DMS 273 treated with DMSO at 0.1 percent for 48 hours (cell line): ENCODE data around the gene COL26A1.
A peak's percentile ranks its signal among the peaks of the same experiment; 100 is the strongest.
"Not testable (repeated sequence)": the region's sequence is repeated elsewhere in the genome, so short reads cannot be mapped to it uniquely, and the experiment has no call there.

Experiments used
- DNase-seq: peaks from one replicate; lab custom pipeline; 2025; lab: John Stamatoyannopoulos, UW

COL26A1 gene

DNA sequence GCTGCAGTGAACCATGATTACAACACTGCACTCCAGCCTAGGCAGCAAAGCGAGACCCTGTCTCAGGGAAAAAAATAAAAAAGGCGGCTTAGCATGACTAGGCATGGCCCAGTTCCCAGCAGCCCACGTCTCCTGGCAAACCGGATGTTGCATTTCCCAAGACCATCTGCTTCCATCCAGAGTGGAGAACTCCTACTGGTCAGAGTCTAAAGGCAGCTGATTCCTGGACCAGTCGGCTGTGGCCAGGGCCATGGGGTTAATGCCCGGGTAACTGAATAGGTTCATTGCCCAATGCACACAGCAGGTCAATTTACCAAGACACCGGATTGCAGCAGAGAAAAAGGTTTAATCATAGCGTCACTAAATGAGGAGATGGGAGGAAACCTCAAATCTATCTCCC lies 133.3 kb downstream of the COL26A1 start:
- DNase-seq, result no peak

DNA sequence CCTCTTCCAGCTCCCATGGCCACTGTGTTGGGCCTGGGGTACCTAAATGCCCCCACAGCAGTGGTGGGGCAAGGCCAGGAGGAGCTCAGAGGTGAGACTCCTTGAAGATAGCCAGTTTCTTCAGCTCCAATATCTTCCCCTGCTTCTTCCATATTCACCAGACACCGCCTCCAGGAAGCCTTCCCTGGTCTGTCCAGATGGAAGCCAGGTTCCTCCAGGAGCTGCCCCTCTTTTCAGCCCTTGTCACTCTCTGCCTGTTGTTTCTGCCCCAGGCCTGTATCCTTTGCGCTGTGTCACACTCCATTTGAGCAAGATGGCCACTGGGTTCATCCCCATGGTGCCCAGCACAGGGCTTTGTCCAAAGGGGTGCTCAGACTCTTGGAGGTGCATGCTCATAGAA lies 138.7 kb downstream of the COL26A1 start:
- DNase-seq, result no peak

DNA sequence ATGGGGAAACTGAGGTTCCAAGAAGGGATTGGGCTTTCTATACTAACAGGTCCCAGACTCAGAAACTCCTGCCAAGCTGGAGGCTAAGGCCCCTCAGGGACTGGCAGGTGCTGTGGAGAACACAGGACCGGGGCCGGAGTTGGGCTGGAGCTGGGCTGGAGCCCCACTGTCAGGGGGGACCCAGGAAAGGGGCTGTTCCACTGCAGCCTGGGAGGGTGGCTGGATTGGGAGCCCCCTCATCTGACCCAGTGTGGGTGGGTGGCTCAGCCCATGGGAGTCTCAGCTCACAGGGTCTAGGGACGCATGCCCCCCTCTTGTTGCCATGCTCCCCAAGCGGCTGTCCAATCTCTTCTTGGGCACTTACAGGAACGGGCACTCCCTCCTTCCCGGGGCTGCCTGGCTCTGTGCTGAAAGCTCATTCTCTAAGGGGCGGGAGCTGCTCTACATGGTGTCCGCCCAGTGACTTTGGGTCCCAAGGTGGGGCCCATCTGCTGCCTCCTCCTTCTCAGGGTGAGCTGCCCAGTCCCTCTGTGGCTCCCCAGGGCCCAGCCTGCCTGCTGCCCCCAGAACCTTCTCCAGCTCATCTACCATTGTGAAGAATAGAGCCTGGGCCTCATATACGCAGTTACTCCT lies 139.9 kb downstream of the COL26A1 start:
- no peak for DNase-seq

DNA sequence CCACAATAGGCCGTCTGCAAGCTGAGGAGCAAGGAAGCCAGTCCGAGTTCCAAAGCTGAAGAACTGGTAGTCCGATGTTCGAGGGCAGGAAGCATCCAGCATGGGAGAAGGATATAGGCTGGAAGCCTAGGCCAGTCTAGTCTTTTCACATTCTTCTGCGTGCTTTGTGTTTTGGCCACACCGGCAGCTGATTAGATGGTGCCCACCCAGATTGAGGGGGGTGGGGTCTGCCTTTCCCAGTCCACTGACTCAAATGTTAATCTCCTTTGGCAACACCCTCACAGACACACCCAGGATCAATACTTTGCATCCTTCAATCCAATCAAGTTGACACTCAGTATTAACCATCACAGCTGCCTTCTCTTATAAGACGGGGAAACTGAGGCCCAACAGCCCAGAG lies 142.8 kb downstream of the COL26A1 start:
- DNase-seq, result not testable (repeated sequence)

DNA sequence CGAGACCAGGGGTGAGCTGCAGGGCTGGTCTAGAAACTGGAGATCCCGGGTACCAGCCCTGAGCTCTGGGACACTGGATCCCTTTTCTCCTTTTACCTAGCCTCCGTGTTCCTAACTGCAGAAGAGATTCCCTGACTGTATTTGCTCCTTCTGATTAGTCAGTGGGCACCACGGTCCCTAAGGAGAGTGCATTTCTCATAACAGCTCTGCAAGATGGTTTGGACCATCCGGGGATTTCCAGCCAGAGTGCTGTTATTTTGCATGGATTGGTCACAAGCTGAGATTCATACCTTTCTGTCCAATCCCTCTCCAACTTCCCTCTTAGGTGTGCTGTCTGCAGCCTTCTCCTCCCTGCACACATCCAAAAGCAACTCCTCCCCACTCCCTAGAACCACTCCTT lies 143.9 kb downstream of the COL26A1 start:
- DNase-seq, result no peak

DNA sequence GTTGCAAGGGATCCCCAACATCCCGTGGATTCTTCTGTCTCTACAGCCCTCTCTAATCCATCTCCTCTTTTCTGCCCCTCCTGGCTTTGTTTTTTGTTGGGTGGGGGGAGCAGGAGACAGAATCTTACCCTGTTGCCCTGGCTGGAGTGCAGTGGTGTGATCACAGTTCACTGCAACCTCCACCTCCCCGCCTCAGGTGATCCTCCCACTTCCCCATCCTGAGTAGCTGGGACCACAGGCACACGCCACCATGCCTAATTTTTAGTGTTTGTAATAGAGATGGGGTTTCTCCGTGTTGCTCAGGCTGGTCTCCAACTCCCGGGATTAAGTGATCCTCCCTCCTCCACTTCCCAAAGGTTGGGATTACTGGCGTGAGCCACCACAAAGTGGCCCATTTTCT lies 144.7 kb downstream of the COL26A1 start:
- DNase-seq, result no peak

DNA sequence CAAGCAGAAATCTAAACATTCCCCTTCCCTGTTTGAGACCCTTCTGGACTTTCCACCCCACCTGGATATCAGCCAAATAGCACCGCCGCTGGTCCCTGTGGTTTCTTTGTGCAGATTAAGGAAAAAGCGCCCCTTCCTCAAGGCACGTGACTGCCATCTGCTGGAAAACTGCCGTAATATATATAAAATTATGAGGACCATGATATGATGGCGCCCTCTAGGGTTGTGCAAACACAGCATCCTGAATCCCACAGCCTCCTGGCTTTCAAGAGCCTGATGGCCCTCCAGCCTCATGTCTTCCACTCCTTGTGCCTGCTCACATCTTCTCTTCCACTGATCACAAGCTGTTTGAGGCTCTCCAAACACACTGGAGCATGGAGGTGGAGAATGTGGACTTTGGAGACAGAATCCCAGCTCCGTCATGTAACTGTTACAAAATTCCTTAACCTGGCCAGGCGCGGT lies 145.1 kb downstream of the COL26A1 start:
- peak; percentile 76 for DNase-seq

DNA sequence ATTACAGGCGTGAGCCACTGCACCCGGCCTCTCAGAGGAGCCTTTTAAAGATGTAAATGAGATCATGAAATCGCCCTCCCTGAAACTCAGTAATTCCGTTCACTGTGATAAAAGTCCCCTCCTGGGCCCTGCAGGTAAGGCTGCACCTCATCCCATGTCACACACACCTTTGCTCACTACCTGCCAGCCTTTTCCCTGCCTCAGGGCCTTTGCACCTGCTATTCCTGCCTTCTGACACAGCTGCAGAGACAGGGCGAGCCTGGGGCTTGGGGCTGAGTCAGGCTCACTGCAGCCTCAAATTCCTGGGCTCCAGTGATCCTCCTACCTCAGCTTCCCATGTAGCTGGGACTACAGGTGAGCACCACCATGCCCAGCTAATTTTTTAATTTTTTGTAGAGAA lies 147.6 kb downstream of the COL26A1 start:
- no peak for DNase-seq

DNA sequence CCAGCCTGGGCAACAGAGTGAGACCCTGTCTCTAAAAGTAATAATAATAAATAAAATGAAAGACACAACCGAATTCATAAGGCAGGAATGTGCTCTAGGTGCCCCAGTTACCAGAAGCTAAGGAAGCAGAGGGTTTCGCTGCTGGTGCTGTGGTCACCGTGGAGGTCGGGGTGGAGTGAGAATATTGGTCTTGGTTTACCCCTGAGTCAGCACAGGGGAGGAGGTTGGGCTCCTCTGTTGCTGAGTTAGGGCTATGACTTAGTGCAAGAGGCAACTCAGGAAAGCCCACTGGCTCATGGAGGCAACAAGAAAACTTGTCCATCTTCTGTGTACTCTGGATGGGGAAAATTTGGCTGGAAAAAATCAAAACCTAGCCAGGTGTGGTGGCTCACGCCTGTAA lies 149.3 kb downstream of the COL26A1 start:
- DNase-seq, result no peak

DNA sequence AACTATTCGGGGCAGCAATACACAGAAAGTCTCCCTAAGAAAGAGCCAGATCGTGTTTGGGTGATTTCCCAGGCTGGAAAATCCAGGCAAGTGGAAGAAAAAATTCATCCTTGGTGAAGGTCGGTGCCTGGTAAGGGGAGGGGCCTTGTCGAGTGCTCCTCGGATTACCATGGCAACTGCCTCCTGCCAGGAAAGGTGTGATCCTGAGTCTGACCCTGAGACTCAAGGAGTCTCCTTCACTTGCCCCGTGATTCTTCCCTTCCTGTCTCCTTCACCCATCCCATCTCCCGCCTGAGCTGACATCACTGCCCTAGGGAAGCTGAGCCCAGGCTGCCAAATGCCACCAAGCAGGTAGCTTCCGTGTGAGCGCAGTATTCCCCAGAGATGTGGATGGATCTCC lies 154.2 kb downstream of the COL26A1 start:
- DNase-seq, result no peak

DNA sequence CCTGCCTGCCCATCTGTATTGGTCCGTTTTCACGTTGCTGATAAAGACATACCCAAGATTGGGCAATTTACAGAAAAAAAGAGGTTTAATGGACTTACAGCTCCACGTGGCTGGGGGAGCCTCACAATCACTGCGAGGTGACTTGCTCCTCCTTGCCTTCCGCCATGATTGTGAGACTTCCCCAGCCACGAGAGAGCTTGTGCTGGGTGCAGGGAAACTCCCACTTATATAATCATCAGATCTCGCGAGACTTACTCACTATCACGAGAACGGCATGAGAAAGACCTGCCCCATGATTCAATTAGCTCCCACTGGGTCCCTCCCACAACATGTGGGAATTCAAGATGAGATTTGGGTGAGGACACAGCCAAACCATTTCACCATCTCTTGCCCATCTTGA lies 154.6 kb downstream of the COL26A1 start:
- DNase-seq, result no peak

DNA sequence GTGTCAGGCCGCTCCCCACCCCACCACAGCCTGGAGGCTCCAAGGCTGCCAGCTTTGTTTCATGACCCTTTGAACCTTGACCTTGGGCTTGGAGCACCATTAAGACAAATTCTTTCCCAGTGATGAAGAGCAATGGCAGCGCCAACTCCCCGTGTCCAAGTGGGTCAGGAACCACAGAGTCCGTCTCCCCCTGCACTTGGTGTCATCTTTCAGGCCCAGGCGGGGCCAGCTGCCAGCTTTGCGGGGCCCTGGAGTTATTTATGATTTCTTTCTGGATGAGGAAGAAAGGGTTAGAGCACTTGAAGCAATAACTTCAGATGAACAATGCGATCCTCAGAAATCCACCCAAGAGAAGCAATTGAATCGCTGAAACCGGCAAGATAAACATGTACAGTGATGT lies 155.7 kb downstream of the COL26A1 start:
- DNase-seq, result no peak

DNA sequence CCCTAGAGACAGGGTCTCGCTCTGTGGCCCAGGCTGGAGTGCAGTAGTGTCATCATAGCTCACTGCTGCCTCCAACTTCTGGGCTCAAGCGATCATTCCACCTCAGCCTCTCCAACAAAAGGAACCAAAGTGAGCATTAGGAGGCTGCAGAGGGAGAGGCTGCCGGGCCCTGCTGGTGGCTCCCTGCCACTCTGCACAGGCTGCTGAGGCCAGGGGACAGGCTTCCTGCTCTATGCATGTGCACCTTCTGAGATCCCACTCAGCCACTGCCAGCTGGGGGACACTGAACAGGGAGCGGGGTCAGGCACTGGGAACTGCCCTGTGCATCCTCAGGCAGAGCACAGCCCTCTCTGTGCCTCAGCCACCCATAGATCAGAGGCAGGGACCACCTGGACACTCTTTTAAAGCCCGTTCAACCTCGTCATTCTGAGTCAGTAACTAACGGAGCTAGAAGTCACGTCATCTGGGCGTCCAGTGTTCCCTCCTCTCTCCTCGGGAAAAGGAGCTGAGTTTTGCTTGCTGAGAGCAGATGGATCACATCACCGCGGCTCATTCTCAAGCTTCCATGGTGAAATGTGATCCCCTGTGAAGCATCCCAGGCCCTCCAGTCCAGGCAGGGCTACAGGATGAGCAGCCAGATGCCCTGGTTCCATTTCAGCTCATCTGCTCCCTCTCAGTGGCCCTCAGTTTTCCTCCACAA lies 156.8 kb downstream of the COL26A1 start:
- peak; percentile 85 for DNase-seq

DNA sequence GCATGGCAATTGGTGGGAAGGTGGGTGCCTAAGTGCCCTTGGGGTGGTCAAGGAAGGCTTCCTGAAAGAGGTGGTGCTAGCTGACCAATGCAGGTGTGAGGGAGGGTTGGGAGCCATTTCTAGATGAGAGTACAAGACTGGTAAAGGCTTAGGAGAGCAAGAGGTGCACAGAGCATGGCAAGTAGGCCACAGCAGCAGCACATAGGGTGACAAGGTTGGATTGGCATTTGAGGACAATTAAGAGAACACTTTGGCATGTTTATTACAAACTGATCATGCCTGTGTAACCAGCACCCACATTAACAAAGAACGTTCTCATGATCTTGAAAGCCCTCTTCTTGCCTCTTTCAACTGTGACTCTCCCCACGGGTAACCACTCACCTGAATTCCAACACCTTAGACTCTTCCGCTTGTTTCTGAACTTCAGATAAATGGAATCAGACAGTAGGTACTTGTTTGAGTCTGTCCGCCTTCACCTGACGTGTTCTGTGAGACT lies 158.8 kb downstream of the COL26A1 start:
- DNase-seq, result no peak

DNA sequence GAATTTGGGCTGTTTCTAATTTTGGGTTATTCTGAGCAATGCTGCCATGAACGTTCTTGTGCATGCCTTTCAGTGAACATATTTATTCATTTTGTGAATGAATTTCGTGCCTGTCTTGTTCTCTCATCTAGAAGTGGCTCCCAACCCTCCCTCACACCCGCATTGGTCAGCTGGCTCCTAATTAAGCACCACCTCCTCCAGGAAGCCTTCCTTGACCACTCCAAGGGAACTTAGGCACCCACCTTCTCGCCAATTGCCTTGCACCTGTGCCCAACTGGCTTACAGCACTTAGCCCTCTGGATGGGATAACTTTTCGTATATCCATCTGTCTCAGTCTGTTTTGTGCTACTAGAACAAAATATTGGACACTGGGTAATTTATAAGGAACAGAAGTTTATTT lies 159.3 kb downstream of the COL26A1 start:
- DNase-seq, result no peak

DNA sequence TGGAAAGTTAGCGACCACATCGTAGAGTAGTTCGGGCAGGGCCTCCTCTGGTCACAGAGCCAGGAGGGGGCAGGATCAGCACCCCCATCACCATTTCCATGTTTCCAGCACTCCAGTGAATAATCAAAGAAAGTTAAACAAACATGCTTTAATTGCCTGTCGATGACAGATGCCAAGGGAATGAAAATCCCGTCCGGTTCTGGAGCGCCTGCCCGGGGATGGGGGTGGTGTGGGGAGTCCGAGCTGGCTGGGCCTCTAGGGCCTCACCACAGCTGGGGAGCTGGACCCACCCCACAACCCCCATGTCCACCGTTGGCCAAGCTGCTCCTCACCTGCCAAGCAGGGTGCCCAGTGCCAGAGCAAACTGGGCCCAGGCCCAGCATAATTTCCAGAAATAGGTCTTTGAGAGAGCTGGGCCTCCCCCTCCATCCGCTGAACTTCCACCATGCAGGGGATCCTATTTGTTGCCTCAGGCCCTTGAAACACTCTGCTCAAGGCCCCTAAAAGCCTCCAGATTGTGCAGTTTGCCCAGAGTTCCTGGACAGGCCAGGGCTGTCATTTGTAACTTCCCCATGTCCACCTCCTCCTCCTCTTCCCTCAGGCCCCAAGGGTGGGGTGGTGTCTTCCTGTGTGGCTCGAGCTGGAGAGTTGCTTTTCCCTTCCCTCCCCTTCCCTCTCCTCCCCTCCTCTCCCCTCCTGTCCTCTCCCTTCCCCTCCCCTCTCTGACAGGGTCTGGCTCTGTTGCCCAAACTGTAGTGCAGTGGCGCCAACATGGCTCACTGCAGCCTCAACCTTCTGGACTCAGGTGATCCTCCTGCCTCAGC lies 165.4 kb downstream of the COL26A1 start:
- DNase-seq, result no peak

DNA sequence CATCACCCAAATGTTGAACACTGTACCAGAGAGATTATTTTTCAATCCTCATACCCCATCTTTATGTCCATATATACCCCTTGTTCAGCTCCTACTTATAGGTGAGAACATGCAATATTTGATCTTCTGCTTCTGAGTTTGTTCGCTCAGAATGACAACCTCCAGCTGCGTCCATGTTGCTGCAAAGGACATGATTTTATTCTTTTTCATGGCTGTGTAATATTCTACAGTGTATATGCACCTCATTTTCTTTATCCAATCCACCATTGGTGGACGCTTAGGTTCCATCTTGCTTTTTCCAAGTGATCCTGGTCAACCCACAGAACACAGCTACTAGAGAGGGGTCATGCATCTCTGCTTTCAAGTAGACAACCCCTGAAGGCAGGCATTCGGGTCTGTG lies 166.9 kb downstream of the COL26A1 start:
- no peak for DNase-seq

DNA sequence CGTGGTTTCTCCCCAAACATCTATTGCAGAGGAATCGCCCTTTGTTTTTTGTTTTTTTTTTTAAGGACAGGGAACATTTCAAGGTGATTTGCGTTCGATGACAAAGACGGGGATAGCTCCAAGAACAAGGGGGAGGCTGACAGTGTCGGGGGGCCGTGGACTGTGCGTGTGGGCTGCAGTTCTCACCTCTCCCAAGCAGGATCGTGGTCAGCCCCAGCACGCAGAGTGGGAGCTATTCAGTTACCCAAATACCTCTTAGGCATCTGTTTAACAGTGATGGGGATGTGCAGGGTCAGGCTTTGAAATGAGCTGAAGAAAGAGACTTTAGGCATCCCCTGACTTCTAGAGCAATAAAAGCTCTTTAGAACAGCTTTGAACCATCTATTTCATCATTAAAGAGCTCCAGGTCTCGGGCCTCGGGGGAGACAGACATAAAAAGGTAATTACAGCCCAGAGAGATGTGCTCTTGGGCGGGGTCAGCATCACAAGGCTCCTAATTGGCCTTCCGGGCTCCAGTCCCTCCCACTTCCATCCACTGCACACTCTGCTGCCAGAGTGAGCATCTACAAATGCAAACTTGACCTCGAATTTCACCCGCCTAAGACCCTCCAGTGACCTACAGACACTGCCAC lies 169.2 kb downstream of the COL26A1 start:
- DNase-seq, result no peak

DNA sequence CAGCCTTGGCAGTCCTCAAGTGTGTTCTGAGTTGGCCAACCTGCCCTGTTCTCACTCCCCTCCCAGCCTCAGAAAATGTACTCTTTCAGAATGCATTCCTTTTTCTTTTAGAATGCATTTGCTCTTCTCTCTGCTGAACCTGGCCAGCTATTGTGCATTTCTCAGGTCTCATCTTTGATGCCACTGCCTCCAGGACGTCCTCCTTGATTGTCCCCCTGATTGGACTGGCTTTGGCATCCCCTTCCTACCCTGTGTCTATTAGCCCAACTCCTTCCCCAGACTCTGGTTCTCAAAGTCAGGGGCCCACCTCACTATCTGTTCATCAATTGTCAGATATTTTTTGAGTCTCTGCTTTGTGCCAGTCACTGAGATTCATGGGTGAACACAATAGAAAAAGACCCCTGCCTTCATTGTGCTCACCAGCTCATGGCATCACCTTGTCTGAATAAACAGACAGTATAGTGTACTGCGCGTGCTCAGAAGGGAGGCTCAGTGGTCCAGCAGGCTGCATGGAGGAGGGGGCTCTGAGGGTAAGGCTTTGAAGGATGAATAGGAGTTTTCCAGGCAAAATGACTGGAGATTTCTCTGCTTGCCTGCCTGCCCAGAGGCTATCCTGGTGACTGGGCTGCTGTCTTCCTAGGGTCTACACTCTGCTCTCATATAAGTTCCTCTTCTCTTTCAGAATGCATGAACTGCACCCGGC lies 169.9 kb downstream of the COL26A1 start:
- DNase-seq, result no peak

DNA sequence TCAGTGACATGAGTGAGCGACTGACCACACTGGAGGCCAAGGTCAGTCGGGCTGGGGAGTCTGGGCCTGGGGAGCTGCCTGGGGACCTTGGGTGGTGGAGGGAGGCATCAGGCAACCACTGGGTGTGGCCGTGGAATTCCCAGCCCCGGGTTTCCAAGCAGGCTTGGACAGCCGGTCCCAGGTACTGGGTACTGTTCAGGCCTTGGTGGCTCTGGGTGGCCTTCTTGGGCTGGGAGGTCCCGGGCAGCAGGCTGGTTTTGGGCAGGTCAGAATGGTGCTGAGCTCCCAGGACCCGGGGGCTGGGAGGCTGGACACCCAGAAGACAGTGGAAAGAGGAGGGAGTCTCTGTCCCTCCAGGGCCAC lies 170.4 kb downstream of the COL26A1 start:
- DNase-seq, result no peak

DNA sequence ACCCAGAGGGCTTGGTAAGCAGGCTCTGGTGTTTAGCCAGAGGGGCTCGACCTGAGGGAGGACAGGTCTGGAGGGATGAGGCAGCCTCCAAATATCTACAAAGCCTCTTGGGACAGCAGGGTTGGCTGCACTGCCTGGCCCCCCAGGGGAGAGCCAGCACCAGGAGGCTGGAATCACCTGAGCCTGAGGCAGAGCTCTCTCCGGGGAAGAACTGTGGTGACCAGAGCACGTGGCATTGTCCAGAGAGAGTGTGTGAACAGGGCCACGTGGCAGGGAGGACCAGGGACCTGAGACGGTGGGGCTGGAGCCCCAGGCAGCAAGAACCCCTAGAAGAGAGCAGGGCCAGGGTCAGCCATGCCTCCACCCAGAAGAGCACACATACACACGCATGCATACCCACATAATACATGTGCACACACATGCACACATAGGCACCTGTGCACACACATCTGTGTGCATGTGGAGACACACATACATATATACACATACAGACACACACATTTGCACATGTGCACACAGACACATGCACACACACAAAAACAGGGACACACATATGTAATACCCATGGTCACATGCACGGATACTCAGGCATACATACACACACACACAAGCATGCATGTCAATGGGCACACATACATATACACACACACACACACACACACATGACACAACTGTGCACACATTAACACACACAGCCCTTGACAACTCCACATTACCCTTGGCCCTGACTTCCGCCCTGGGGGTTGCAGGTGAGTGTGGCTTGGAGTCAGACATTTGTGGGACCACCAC lies 171.5 kb downstream of the COL26A1 start:
- DNase-seq, result no peak
